Mesenchymal stem cell (in vitro differentiated cells and primary cell): ENCODE measurements around the gene ADIG. TPM values are rescaled to one million over a fixed set of nuclear protein-coding genes. Genes with fewer than 3 reads are reported as not detected.
A peak's percentile ranks its signal among the peaks of the same experiment; 100 is the strongest.

Experiments used
- DNase-seq: peaks from one replicate; pipeline ENCODE4 v3.0.0-alpha.2; 2013
- H2AFZ ChIP-seq: one replicate; pipeline ENCODE4 v1.6.1; 2013; ENCODE audit warnings: low read depth, mild to moderate bottlenecking, control low read depth, inconsistent platforms, low read length, moderate library complexity
- H2AK5ac ChIP-seq: 2 replicates; pipeline ENCODE4 v1.6.1; 2013; ENCODE audit warnings: low read length, moderate library complexity, mild to moderate bottlenecking, inconsistent platforms; ENCODE audit not compliant: severe bottlenecking
- H2BK120ac ChIP-seq: one replicate; pipeline ENCODE4 v1.6.1; 2013; ENCODE audit warnings: low read depth, mild to moderate bottlenecking, inconsistent platforms, low read length, moderate library complexity
- H2BK12ac ChIP-seq, 2 experiments: one replicate each; pipeline ENCODE4 v1.6.1; 2013; ENCODE audit warnings: inconsistent platforms in 2 of 2, low read length in 2 of 2, mild to moderate bottlenecking in 2 of 2, moderate library complexity in 2 of 2, control low read depth in 1 of 2
- H2BK15ac ChIP-seq: one replicate; pipeline ENCODE4 v1.6.1; 2013; ENCODE audit warnings: mild to moderate bottlenecking, low read depth, inconsistent platforms; ENCODE audit not compliant: poor library complexity, severe bottlenecking
- H2BK5ac ChIP-seq: 2 replicates; pipeline ENCODE4 v1.6.1; 2013; ENCODE audit warnings: low read depth, mild to moderate bottlenecking, low read length, control low read depth, inconsistent platforms; ENCODE audit not compliant: poor library complexity, severe bottlenecking
- H3K14ac ChIP-seq, 2 experiments: one replicate each; pipeline ENCODE4 v1.6.1; 2013; ENCODE audit warnings: inconsistent platforms in 2 of 2, low read length in 2 of 2, control low read depth in 1 of 2, mild to moderate bottlenecking in 1 of 2, moderate library complexity in 1 of 2
- H3K18ac ChIP-seq, 2 experiments: one replicate each; pipeline ENCODE4 v1.6.1; 2013; ENCODE audit warnings: inconsistent platforms in 2 of 2, low read length in 2 of 2, control low read depth in 1 of 2, low read depth in 1 of 2, mild to moderate bottlenecking in 1 of 2
- H3K23ac ChIP-seq, 2 experiments: one replicate each; pipeline ENCODE4 v1.6.1; 2013; ENCODE audit warnings: inconsistent platforms in 2 of 2, low read length in 2 of 2, mild to moderate bottlenecking in 2 of 2, moderate library complexity in 2 of 2, control low read depth in 1 of 2
- H3K27ac ChIP-seq: 2 replicates; pipeline ENCODE4 v1.5.1; 2013; ENCODE audit warnings: mild to moderate bottlenecking, moderate library complexity, low read length, control low read depth, inconsistent platforms; ENCODE audit not compliant: poor library complexity, severe bottlenecking
- H3K27me3 ChIP-seq, 2 experiments: 2 replicates each; pipeline versions ENCODE4 v1.6.1 to v1.7.0; 2013; ENCODE audit warnings: low read length in 2 of 2, mild to moderate bottlenecking in 2 of 2, moderate library complexity in 2 of 2, control low read depth in 1 of 2, inconsistent platforms in 1 of 2; ENCODE audit not compliant: control insufficient read depth in 1 of 2, insufficient read depth in 1 of 2
- H3K36me3 ChIP-seq, 2 experiments: 2 replicates each; pipeline versions ENCODE4 v1.6.1 to v1.7.0; 2013; ENCODE audit warnings: low read length in 2 of 2, control low read depth in 1 of 2, inconsistent platforms in 1 of 2, low read depth in 1 of 2, mild to moderate bottlenecking in 1 of 2; ENCODE audit not compliant: insufficient read depth in 2 of 2, control insufficient read depth in 1 of 2
- H3K4ac ChIP-seq, 2 experiments: one replicate each; pipeline ENCODE4 v1.6.1; 2013; ENCODE audit warnings: inconsistent platforms in 2 of 2, low read length in 2 of 2, mild to moderate bottlenecking in 2 of 2, moderate library complexity in 2 of 2, control low read depth in 1 of 2, low read depth in 1 of 2
- H3K4me1 ChIP-seq: 2 replicates; pipeline ENCODE4 v1.6.1; 2013; ENCODE audit warnings: low read depth, low read length, control low read depth; ENCODE audit not compliant: control insufficient read depth, insufficient read depth
- H3K4me2 ChIP-seq: 2 replicates; pipeline ENCODE4 v1.6.1; 2013; ENCODE audit warnings: low read length, mild to moderate bottlenecking, inconsistent platforms; ENCODE audit not compliant: poor library complexity, severe bottlenecking
- H3K4me3 ChIP-seq, 2 experiments: 2 replicates each; pipeline versions ENCODE4 v1.5.1 to v1.7.0; 2013; ENCODE audit warnings: low read length in 2 of 2, mild to moderate bottlenecking in 2 of 2, control low read depth in 1 of 2, low read depth in 1 of 2; ENCODE audit not compliant: insufficient read depth in 1 of 2
- H3K79me1 ChIP-seq: replicated peaks from 2 replicates; pipeline ENCODE4 v1.6.1; 2013; ENCODE audit warnings: mild to moderate bottlenecking, control low read depth, low read length, inconsistent platforms; ENCODE audit not compliant: poor library complexity, severe bottlenecking
- H3K9ac ChIP-seq: 2 replicates; pipeline ENCODE4 v1.7.0; 2013; ENCODE audit warnings: mild to moderate bottlenecking, low read length, moderate library complexity
- H3K9me3 ChIP-seq: 2 replicates; pipeline ENCODE4 v1.7.0; 2013; ENCODE audit warnings: mild to moderate bottlenecking, low read length; ENCODE audit not compliant: control insufficient read depth
- H4K8ac ChIP-seq: one replicate; pipeline ENCODE4 v1.6.1; 2013; ENCODE audit warnings: inconsistent platforms, mild to moderate bottlenecking, low read length, moderate library complexity
- H4K91ac ChIP-seq: one replicate; pipeline ENCODE4 v1.6.1; 2013; ENCODE audit warnings: mild to moderate bottlenecking, low read length, inconsistent platforms
- WGBS: methylation state at CpG from one replicate; pipeline ENCODE4 v1.1.7; 2013; ENCODE audit warnings: mixed read lengths; 5-methylcytosine and 5-hydroxymethylcytosine counted together
- polyA plus RNA-seq, 2 experiments: library from polyadenylated mRNA; stranded (reverse); fragments of 200-250 nt; gene quantifications; one replicate each; pipeline ENCODE4 v1.2.3, GENCODE V29; 2013

Gene ADIG
- not detected for polyA plus RNA-seq (2013, experiment 1 of 2)
- polyA plus RNA-seq (2013, experiment 2 of 2), result not detected

DNA sequence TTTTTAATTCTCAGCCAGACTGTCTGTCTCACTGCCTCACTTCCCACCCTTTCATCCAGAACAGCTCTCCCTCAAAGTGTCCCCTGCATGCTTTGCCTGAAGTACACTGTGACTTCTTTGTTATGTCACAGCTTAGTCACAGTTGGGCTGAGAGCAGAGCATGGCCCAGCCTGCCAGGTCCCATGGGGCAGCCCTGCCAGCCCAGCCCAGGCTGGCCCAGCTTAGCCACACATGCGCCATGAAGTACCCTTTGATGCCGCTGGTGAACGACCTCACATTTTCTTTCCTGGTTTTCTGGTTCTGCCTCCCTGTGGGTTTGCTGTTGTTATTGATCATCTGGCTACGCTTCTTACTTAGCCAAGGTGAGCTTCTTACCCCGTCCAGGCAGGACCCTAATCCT lies at the start of gene ADIG:
Gene ADIG (plus strand): TSS at position 185 of the 400 bp plus-strand sequence. CDS start 54 bp downstream, at position 239.
- Histone ChIP-seq H3K36me3 (peaks cover 0 to 25% of the 10 kb centered on the region in 2 experiments), H2BK120ac (no peak within 1 kb of the TSS), H3K79me1 (no peaks in the 10 kb centered on the region), H3K4me2 (no peak within 1 kb of the TSS), H4K8ac (no peak within 1 kb of the TSS), H3K27ac (no peak within 1 kb of the TSS), H3K9ac (no peak within 1 kb of the TSS), H3K23ac (no peak within 1 kb of the TSS), H3K4ac (no peak within 1 kb of the TSS), H2AK5ac (peak within 1 kb of the TSS; percentile 26), H3K14ac (peak within 1 kb of the TSS in 1 of 2 experiments; percentile 26), H3K4me1 (peaks cover 29% of the 10 kb centered on the region), H3K4me3 (no peak within 1 kb of the TSS), H2BK5ac (no peak within 1 kb of the TSS), H2BK15ac (no peak within 1 kb of the TSS), H3K27me3 (peaks cover 3 to 29% of the 10 kb centered on the region in 2 experiments), H3K9me3 (no peaks in the 10 kb centered on the region), H2BK12ac (no peak within 1 kb of the TSS), H4K91ac (peak within 1 kb of the TSS; percentile 2), H2AFZ (no peak within 1 kb of the TSS), H3K18ac (no peak within 1 kb of the TSS)
- DNase-seq, result no peak
- 93% methylated on average over 5 of the region's 5 CpGs for WGBS

DNA sequence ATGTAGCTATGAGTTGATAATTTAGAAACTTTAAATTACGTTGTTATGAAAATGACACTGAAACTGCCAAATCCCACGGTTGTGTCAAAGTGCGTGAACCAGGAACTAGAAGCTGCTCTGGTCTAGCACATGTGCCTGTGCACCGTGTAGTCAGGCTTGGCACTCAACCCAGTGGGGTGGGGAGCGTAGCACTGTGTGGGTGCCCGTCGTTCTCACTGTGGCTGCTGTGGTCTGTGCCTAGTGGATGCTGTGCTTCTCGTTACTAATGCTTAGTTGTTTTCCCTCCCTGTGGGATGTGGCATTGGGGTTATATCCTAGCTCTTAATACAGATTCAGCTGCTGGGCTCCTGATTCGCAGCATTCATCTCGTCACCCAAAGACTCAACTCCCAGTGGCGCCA lies 46.2 kb upstream of the ADIG start:
- H3K27ac ChIP-seq, result no peak overlapping the region
- H2BK15ac ChIP-seq, result no peak overlapping the region
- H3K23ac ChIP-seq, result no peak overlapping the region
- H2BK12ac ChIP-seq, result no peak overlapping the region
- no peak overlapping the region for H2AFZ ChIP-seq
- no peaks in the 10 kb centered on the region for H3K27me3 ChIP-seq
- no peak overlapping the region for H3K4me2 ChIP-seq
- no peaks in the 10 kb centered on the region for H3K9me3 ChIP-seq
- no peak overlapping the region for H2BK120ac ChIP-seq
- no peak overlapping the region for H2BK5ac ChIP-seq
- DNase-seq, result no peak
- no peak overlapping the region for H4K91ac ChIP-seq
- peaks cover 22 to 86% of the 10 kb centered on the region in 2 experiments for H3K36me3 ChIP-seq
- no peak overlapping the region for H3K4ac ChIP-seq
- H3K9ac ChIP-seq, result no peak overlapping the region
- H3K4me1 ChIP-seq, result no peaks in the 10 kb centered on the region
- peaks cover 11% of the 10 kb centered on the region for H3K79me1 ChIP-seq
- WGBS, result 99% methylated on average over 11 of the region's 11 CpGs
- no peak overlapping the region for H3K14ac ChIP-seq
- H3K4me3 ChIP-seq, result no peak overlapping the region
- H2AK5ac ChIP-seq, result no peak overlapping the region
- no peak overlapping the region for H4K8ac ChIP-seq
- no peak overlapping the region for H3K18ac ChIP-seq

- Histone ChIP-seq H3K27ac (no peak overlapping the region), H2AFZ (no peak overlapping the region)
These were observed 44.7 kb upstream of the ADIG start for GRCh38 chr20:38536310-38536709.

GRCh38 chr20:38537176-38537575 lies 43.8 kb upstream of the ADIG start:
- Histone ChIP-seq H2BK120ac (no peak overlapping the region), H2BK5ac (no peak overlapping the region), H3K36me3 (peaks cover 24 to 92% of the 10 kb centered on the region in 2 experiments), H4K91ac (no peak overlapping the region), H3K4me2 (no peak overlapping the region), H4K8ac (no peak overlapping the region), H3K9me3 (no peaks in the 10 kb centered on the region), H3K4ac (no peak overlapping the region), H3K4me1 (no peaks in the 10 kb centered on the region), H3K4me3 (no peak overlapping the region), H3K27ac (no peak overlapping the region), H2BK15ac (no peak overlapping the region), H3K79me1 (peaks cover 15% of the 10 kb centered on the region), H2AK5ac (no peak overlapping the region), H2BK12ac (no peak overlapping the region), H3K14ac (no peak overlapping the region), H3K23ac (no peak overlapping the region), H2AFZ (no peak overlapping the region), H3K9ac (no peak overlapping the region), H3K27me3 (no peaks in the 10 kb centered on the region), H3K18ac (no peak overlapping the region)
- WGBS, result 100% methylated on average over 1 of the region's 1 CpG
- DNase-seq, result no peak

More at GRCh38 chr20:38536310-38536709, 44.7 kb upstream of the ADIG start:
- no peak overlapping the region for H2BK5ac ChIP-seq
- DNase-seq, result no peak
- H3K4me1 ChIP-seq, result no peaks in the 10 kb centered on the region
- no peak overlapping the region for H3K9ac ChIP-seq
- no peak overlapping the region for H2BK120ac ChIP-seq
- H3K27me3 ChIP-seq, result no peaks in the 10 kb centered on the region
- H3K4me3 ChIP-seq, result no peak overlapping the region
- no peak overlapping the region for H3K23ac ChIP-seq
- H3K14ac ChIP-seq, result no peak overlapping the region
- no peak overlapping the region for H4K91ac ChIP-seq
- no peaks in the 10 kb centered on the region for H3K9me3 ChIP-seq
- H2AK5ac ChIP-seq, result no peak overlapping the region
- H3K36me3 ChIP-seq, result peaks cover 25 to 90% of the 10 kb centered on the region in 2 experiments
- no peak overlapping the region for H3K4me2 ChIP-seq
- H2BK15ac ChIP-seq, result no peak overlapping the region
- no peak overlapping the region for H2BK12ac ChIP-seq
- H4K8ac ChIP-seq, result no peak overlapping the region
- H3K4ac ChIP-seq, result no peak overlapping the region
- peaks cover 12% of the 10 kb centered on the region for H3K79me1 ChIP-seq
- 100% methylated on average over 2 of the region's 2 CpGs for WGBS
- H3K18ac ChIP-seq, result no peak overlapping the region
